ENCODE results near the gene PPP2R5C.

GRCh38 chr14:101796016-101796415 lies 34.5 kb downstream of the PPP2R5C start:
- TF ChIP-seq EZH2 (IDR thresholded peaks at IDR 0.05; ENCODE audit: borderline replicate concordance, low read depth, low read length, severe bottlenecking) (no peak), CTCF (IDR thresholded peaks at IDR 0.05; ENCODE audit: extremely low read depth in 1 of 2, insufficient read depth in 1 of 2, low read depth in 1 of 2, low read length in 2 of 2) (no peak), POLR2AphosphoS5 (IDR thresholded peaks at IDR 0.05; ENCODE audit: insufficient read depth, low read depth, low read length) (no peak), POLR2A (IDR thresholded peaks at IDR 0.05; ENCODE audit: low read depth, low read length) (no peak)
